ENCODE results near the gene SULT4A1. TPM values are rescaled to one million over a fixed set of nuclear protein-coding genes. Genes with fewer than 3 reads are reported as not detected.

SULT4A1 gene
- 0.12 and 0.16 TPM in 2 replicates for total RNA-seq

DNA sequence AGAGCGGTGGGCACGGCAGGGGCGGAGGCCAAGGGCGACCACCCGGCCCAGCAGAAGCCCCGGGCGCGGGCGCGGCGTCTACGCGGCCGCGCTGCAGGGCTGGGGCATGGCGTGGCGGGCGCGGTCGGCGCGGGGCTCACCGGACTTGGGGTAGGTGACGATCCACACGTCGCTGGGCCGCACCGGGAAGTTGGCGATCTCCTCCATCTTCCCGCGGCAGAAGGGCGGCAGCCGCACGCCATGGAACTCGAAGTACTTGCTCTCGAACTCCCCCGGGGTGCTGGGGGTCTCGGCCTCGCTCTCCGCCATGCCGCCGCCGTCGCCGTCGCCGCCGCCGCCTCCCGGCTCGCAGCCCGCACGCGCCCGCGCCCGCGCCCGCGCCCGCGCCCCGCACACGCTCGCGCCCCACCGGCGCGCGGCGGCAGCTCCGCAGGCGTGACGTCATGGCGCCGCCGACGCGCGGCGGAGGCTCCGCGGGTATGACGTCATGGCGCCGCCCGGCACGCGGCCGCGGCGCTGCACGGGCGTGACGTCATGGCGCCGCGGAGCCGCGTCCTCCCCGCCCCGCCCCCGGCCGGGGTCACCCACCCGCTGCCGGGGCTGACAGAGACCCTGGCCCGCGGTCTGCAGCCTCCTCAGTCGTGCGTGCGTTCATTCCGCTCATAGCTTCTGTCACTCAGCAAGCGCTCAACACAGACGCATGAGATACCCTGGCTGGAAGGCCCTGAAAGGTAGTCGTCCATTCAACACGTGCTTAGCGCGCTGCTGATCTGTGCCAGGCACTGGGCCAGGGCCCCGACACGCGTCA, at the start of gene SULT4A1:
Gene SULT4A1, minus strand, starts transcription at position 440 of the 808 bp plus-strand sequence. Its CDS starts 131 bp downstream, at position 309.

DNA sequence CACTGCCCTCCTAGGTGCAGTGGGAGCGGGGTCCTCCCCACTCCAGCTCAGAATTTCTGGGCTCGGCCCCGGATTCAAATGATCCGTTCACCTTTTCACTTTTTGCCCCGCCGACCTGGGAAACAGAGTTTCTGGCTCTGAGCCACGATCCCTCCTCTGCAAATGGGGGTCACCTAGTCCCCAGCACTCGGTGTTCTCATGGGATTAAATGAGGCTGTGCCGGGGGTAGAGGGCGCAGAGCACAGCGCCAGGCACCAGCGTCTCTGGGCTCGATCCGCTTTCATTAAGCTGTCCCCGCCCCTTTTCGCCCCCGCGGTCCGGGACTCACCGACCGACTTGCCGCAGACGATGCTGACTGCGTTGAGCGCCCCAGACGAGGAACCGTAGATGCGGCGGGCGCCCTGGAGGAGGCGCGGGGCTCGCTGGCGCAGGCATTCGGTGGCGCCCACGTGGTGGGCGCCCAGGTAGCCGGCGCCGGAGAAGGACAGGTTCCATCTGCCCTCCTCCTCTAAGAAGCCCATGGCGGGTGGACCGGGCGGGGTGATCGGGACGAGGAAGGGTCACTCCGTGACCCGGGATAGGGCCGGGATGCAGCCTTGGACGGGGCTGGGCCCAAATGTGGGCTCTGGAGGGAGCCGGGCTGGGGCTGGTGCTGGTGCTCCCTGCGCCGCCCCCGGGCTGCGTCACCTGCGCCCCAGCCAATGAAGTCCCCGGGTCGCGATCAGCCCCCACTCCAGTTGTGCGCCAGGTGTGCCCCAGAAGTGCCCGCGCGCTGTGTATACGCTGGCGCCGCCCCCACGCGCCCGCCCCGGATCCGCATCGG, 29.3 kb upstream of the SULT4A1 start, which contains the start of gene PNPLA5:
Gene PNPLA5, minus strand, starts transcription at position 654 of the 823 bp plus-strand sequence. Its CDS starts 133 bp downstream, at position 521.

GRCh38 chr22:43812149-43812842, 50.0 kb downstream of the SULT4A1 start, which contains the start of gene EFCAB6:
EFCAB6 (minus strand) TSS chr22:43812305; CDS start chr22:43782318, 29,987 bp downstream.

Small RNAs within 50 kb of the gene (small RNA-seq; reads per million reads assigned to genes)
- gene HMGN2P9: not detected

Other genes starting within 250 kb of the SULT4A1 start
- gene EFCAB6, start 50.2 kb downstream of the SULT4A1 start, total RNA-seq: 2.6 TPM in 2 replicates
- gene PNPLA5, start 29.5 kb upstream of the SULT4A1 start, total RNA-seq: not detected in 2 replicates
- gene PNPLA3, start 61.3 kb upstream of the SULT4A1 start, total RNA-seq: 15.4 and 19.6 TPM in 2 replicates
- gene SAMM50, start 92.9 kb upstream of the SULT4A1 start, total RNA-seq: 29.5 and 39.0 TPM in 2 replicates
- 34.4 and 43.6 TPM in 2 replicates for gene PARVB, start 161.8 kb upstream of the SULT4A1 start, total RNA-seq